Activated naive CD4-positive, alpha-beta T cell treated with anti-CD3 and anti-CD28 coated beads, Interleukin-2, amount 50 U/mL, for 24 hours (primary cell): Measurements from ENCODE around the gene SYDE1.

Source experiments
- H3K27ac Mint-ChIP-seq: one replicate; pipeline ENCODE4 v1.8.0; 2021; ENCODE audit warnings: mild to moderate bottlenecking, mixed read lengths
- H3K27me3 Mint-ChIP-seq: one replicate; pipeline ENCODE4 v1.8.0; 2021; ENCODE audit warnings: mixed read lengths
- H3K36me3 Mint-ChIP-seq: one replicate; pipeline ENCODE4 v1.8.0; 2021; ENCODE audit warnings: mixed read lengths
- H3K4me1 Mint-ChIP-seq: one replicate; pipeline ENCODE4 v1.8.0; 2021; ENCODE audit warnings: mixed read lengths
- H3K4me3 Mint-ChIP-seq: one replicate; pipeline ENCODE4 v1.8.0; 2021; ENCODE audit warnings: mild to moderate bottlenecking, mixed read lengths
- H3K9me3 Mint-ChIP-seq: one replicate; pipeline ENCODE4 v1.8.0; 2021; ENCODE audit warnings: mixed read lengths

Gene SYDE1

GRCh38 chr19:15129856-15130585 lies 22.8 kb downstream of the SYDE1 start:
- Mint-ChIP-seq H3K27me3 (no peaks in the 10 kb centered on the region), H3K4me1 (peaks cover 38% of the 10 kb centered on the region), H3K27ac (peak overlapping the region; percentile 41), H3K4me3 (peak overlapping the region; percentile 66), H3K36me3 (no peaks in the 10 kb centered on the region), H3K9me3 (no peaks in the 10 kb centered on the region)

GRCh38 chr19:15136234-15136954 lies 29.2 kb downstream of the SYDE1 start:
- no peaks in the 10 kb centered on the region for H3K27me3 Mint-ChIP-seq
- H3K27ac Mint-ChIP-seq = no peak overlapping the region
- H3K4me3 Mint-ChIP-seq = no peak overlapping the region
- H3K4me1 Mint-ChIP-seq = peaks cover 4% of the 10 kb centered on the region
- H3K36me3 Mint-ChIP-seq = no peaks in the 10 kb centered on the region
- H3K9me3 Mint-ChIP-seq = peaks cover 6% of the 10 kb centered on the region

- Mint-ChIP-seq H3K27ac (no peak overlapping the region), H3K9me3 (peaks cover 6% of the 10 kb centered on the region), H3K27me3 (no peaks in the 10 kb centered on the region), H3K4me1 (no peaks in the 10 kb centered on the region), H3K4me3 (no peak overlapping the region), H3K36me3 (no peaks in the 10 kb centered on the region)
Observed at GRCh38 chr19:15137777-15138176, 30.6 kb downstream of the SYDE1 start.

GRCh38 chr19:15138427-15138826 lies 31.2 kb downstream of the SYDE1 start:
- Mint-ChIP-seq H3K4me3 (no peak overlapping the region), H3K27me3 (no peaks in the 10 kb centered on the region), H3K27ac (no peak overlapping the region), H3K36me3 (no peaks in the 10 kb centered on the region), H3K4me1 (no peaks in the 10 kb centered on the region), H3K9me3 (peaks cover 6% of the 10 kb centered on the region)

GRCh38 chr19:15141143-15141542 lies 33.9 kb downstream of the SYDE1 start:
- peaks cover 6% of the 10 kb centered on the region for H3K9me3 Mint-ChIP-seq
- no peaks in the 10 kb centered on the region for H3K27me3 Mint-ChIP-seq
- H3K36me3 Mint-ChIP-seq = no peaks in the 10 kb centered on the region
- H3K4me3 Mint-ChIP-seq = no peak overlapping the region
- peaks cover under 1% of the 10 kb centered on the region for H3K4me1 Mint-ChIP-seq
- no peak overlapping the region for H3K27ac Mint-ChIP-seq

- Mint-ChIP-seq H3K36me3 (no peaks in the 10 kb centered on the region), H3K4me3 (no peak overlapping the region), H3K27ac (no peak overlapping the region), H3K4me1 (peaks cover 8% of the 10 kb centered on the region), H3K27me3 (no peaks in the 10 kb centered on the region), H3K9me3 (peaks cover 6% of the 10 kb centered on the region)
Observed at GRCh38 chr19:15142313-15142712, 35.1 kb downstream of the SYDE1 start.

GRCh38 chr19:15144046-15144646 lies 36.9 kb downstream of the SYDE1 start:
- no peak overlapping the region for H3K27ac Mint-ChIP-seq

GRCh38 chr19:15147090-15147489 lies 39.9 kb downstream of the SYDE1 start:
- no peak overlapping the region for H3K4me3 Mint-ChIP-seq
- peaks cover 16% of the 10 kb centered on the region for H3K4me1 Mint-ChIP-seq
- H3K27ac Mint-ChIP-seq = no peak overlapping the region
- H3K9me3 Mint-ChIP-seq = no peaks in the 10 kb centered on the region
- no peaks in the 10 kb centered on the region for H3K27me3 Mint-ChIP-seq
- no peaks in the 10 kb centered on the region for H3K36me3 Mint-ChIP-seq

More at GRCh38 chr19:15144046-15144646, 36.9 kb downstream of the SYDE1 start:
- Mint-ChIP-seq H3K4me3 (no peak overlapping the region), H3K27me3 (no peaks in the 10 kb centered on the region), H3K36me3 (no peaks in the 10 kb centered on the region), H3K4me1 (peaks cover 13% of the 10 kb centered on the region), H3K9me3 (peaks cover 4% of the 10 kb centered on the region)

- Mint-ChIP-seq H3K9me3 (no peaks in the 10 kb centered on the region), H3K27me3 (peaks cover 5% of the 10 kb centered on the region), H3K4me3 (no peak overlapping the region), H3K36me3 (no peaks in the 10 kb centered on the region), H3K27ac (no peak overlapping the region), H3K4me1 (peaks cover 16% of the 10 kb centered on the region)
Observed at GRCh38 chr19:15149737-15150136, 42.5 kb downstream of the SYDE1 start.

- Mint-ChIP-seq H3K4me1 (peaks cover 4% of the 10 kb centered on the region), H3K4me3 (no peak overlapping the region), H3K9me3 (no peaks in the 10 kb centered on the region), H3K36me3 (no peaks in the 10 kb centered on the region), H3K27ac (no peak overlapping the region), H3K27me3 (peaks cover 5% of the 10 kb centered on the region)
Observed at GRCh38 chr19:15154002-15154612, 46.9 kb downstream of the SYDE1 start.

- H3K27ac Mint-ChIP-seq = no peak overlapping the region
- H3K4me3 Mint-ChIP-seq = no peak overlapping the region
- peaks cover 4% of the 10 kb centered on the region for H3K4me1 Mint-ChIP-seq
- H3K36me3 Mint-ChIP-seq = no peaks in the 10 kb centered on the region
- H3K9me3 Mint-ChIP-seq = no peaks in the 10 kb centered on the region
- H3K27me3 Mint-ChIP-seq = peaks cover 5% of the 10 kb centered on the region
Observed at GRCh38 chr19:15155296-15155695, 48.1 kb downstream of the SYDE1 start.

- Mint-ChIP-seq H3K4me3 (no peak overlapping the region), H3K36me3 (no peaks in the 10 kb centered on the region), H3K27me3 (peaks cover 5% of the 10 kb centered on the region), H3K4me1 (no peaks in the 10 kb centered on the region), H3K27ac (no peak overlapping the region), H3K9me3 (no peaks in the 10 kb centered on the region)
Observed at GRCh38 chr19:15156391-15156790, 49.2 kb downstream of the SYDE1 start.

GRCh38 chr19:15159251-15159650 lies 52.0 kb downstream of the SYDE1 start:
- Mint-ChIP-seq H3K36me3 (no peaks in the 10 kb centered on the region), H3K9me3 (no peaks in the 10 kb centered on the region), H3K27ac (no peak overlapping the region), H3K27me3 (peaks cover 2% of the 10 kb centered on the region), H3K4me3 (no peak overlapping the region), H3K4me1 (no peaks in the 10 kb centered on the region)

GRCh38 chr19:15161028-15161984 lies 54.1 kb downstream of the SYDE1 start:
- H3K27me3 Mint-ChIP-seq = no peaks in the 10 kb centered on the region
- no peak overlapping the region for H3K4me3 Mint-ChIP-seq
- no peaks in the 10 kb centered on the region for H3K4me1 Mint-ChIP-seq
- H3K36me3 Mint-ChIP-seq = no peaks in the 10 kb centered on the region
- no peaks in the 10 kb centered on the region for H3K9me3 Mint-ChIP-seq
- H3K27ac Mint-ChIP-seq = no peak overlapping the region
